ENCODE results near the gene BACH2. TPM values are rescaled to one million over a fixed set of nuclear protein-coding genes. Genes with fewer than 3 reads are reported as not detected.

BACH2 gene
- polyA plus RNA-seq, 1 of the 3 experiments (the other 2 are of a cell fraction) = 0.46 TPM

- TF ChIP-seq GABPA (IDR thresholded peaks at IDR 0.05; ENCODE audit: low read depth) (no peak), NFIC (IDR thresholded peaks at IDR 0.05; ENCODE audit: borderline replicate concordance) (no peak), MAX (IDR thresholded peaks at IDR 0.05; ENCODE audit: low read depth) (no peak), USF2 (IDR thresholded peaks at IDR 0.05; ENCODE audit: borderline replicate concordance, low read depth, low read length) (no peak), ELF1 (IDR thresholded peaks at IDR 0.05) (no peak), YY1 (IDR thresholded peaks at IDR 0.05; ENCODE audit: low read depth) (no peak), SMC3 (IDR thresholded peaks at IDR 0.05; ENCODE audit: low read depth, low read length) (no peak), TAF1 (IDR thresholded peaks at IDR 0.05; ENCODE audit: borderline replicate concordance, low read depth, low read length) (no peak)
Measured at GRCh38 chr6:90178384-90178855, 118.2 kb downstream of the BACH2 start (continued).

- H2AFZ ChIP-seq (ENCODE audit: low read depth) = no peak overlapping the region
- CTCF ChIA-PET = interaction anchor here (0.8 to 1.6 kb wide), 4 partner anchors 18 to 237 kb away, joined by 3 to 4 read pairs (median 3); no protein-coding TSS in a partner anchor
- no peak overlapping the region for H3K4me3 ChIP-seq (ENCODE audit: low read depth in 2 of 2, low read length in 1 of 2)
- H3K9me2 ChIP-seq = no peaks in the 10 kb centered on the region
- H3K9ac ChIP-seq = no peak overlapping the region
- peaks cover 0 to 6% of the 10 kb centered on the region in 2 experiments; a peak in 1 of 4 replicates for H3K4me1 ChIP-seq (ENCODE audit: control insufficient read depth in 1 of 2, insufficient read depth in 2 of 2, low read depth in 1 of 2, low read length in 1 of 2)
- no peaks in the 10 kb centered on the region for H3K9me3 ChIP-seq
- no peaks in the 10 kb centered on the region for H3F3A ChIP-seq (replicated peaks; ENCODE audit: insufficient read depth)
- no peaks in the 10 kb centered on the region for H4K20me1 ChIP-seq (ENCODE audit: insufficient read depth)
- no peak overlapping the region for H3K27ac ChIP-seq (ENCODE audit: low read depth in 2 of 2, low read length in 1 of 2)
- DNase-seq = no peak
- POLR2A ChIA-PET = no interaction called here
- no peaks in the 10 kb centered on the region for H3K79me2 ChIP-seq (ENCODE audit: insufficient read depth)
- TF ChIP-seq RAD21 (IDR thresholded peaks at IDR 0.05; ENCODE audit: low read length) = no peak
- H3K4me2 ChIP-seq = no peak overlapping the region
- no peaks in the 10 kb centered on the region for H3K27me3 ChIP-seq (ENCODE audit: insufficient read depth)
- H3K36me3 ChIP-seq (replicated peaks in 1 of 2; ENCODE audit: control insufficient read depth in 1 of 2, insufficient read depth in 2 of 2, low read length in 1 of 2) = no peaks in the 10 kb centered on the region
- WGBS (ENCODE audit: low lambda C conversion rate) = 87% methylated on average over 11 of the region's 11 CpGs
Measured at GRCh38 chr6:90177544-90178383, 118.9 kb downstream of the BACH2 start.

GRCh38 chr6:90175627-90176538, 120.8 kb downstream of the BACH2 start:
- H4K20me1 ChIP-seq (ENCODE audit: insufficient read depth) = no peaks in the 10 kb centered on the region
- H3K4me1 ChIP-seq (ENCODE audit: control insufficient read depth in 1 of 2, insufficient read depth in 2 of 2, low read depth in 1 of 2, low read length in 1 of 2) = peaks cover 0 to 6% of the 10 kb centered on the region in 2 experiments; a peak in 1 of 4 replicates
- no peak for DNase-seq
- H3K36me3 ChIP-seq (replicated peaks in 1 of 2; ENCODE audit: control insufficient read depth in 1 of 2, insufficient read depth in 2 of 2, low read length in 1 of 2) = no peaks in the 10 kb centered on the region
- H2AFZ ChIP-seq (ENCODE audit: low read depth) = no peak overlapping the region
- no peaks in the 10 kb centered on the region for H3K79me2 ChIP-seq (ENCODE audit: insufficient read depth)
- H3K27me3 ChIP-seq (ENCODE audit: insufficient read depth) = no peaks in the 10 kb centered on the region
- 86% methylated on average over 8 of the region's 8 CpGs for whole genome bisulfite sequencing (ENCODE audit: low lambda C conversion rate)
- POLR2A ChIA-PET = no interaction called here
- H3K4me2 ChIP-seq = no peak overlapping the region
- TF ChIP-seq TCF12 (IDR thresholded peaks at IDR 0.05) = no peak
- TF ChIP-seq NRF1 (IDR thresholded peaks at IDR 0.05; ENCODE audit: low read depth, low read length) = no peak
- TF ChIP-seq SMC3 (IDR thresholded peaks at IDR 0.05; ENCODE audit: low read depth, low read length) = no peak
- no peak for TF ChIP-seq GATA2 (CRISPR knock-in tag; IDR thresholded peaks at IDR 0.05)
- no peak for TF ChIP-seq POLR2AphosphoS5 (IDR thresholded peaks at IDR 0.05; ENCODE audit: low read depth, low read length)
- TF ChIP-seq CHD2 (IDR thresholded peaks at IDR 0.05; ENCODE audit: low read length, partially characterized antibody) = no peak
- TF ChIP-seq ELF1 (IDR thresholded peaks at IDR 0.05) = no peak
- TF ChIP-seq TEAD4 (IDR thresholded peaks at IDR 0.05; ENCODE audit: borderline replicate concordance, insufficient read depth) = no peak
- no peak for TF ChIP-seq SIN3A (IDR thresholded peaks at IDR 0.05; ENCODE audit: borderline replicate concordance, low read depth, low read length)
- TF ChIP-seq IRF3 (IDR thresholded peaks at IDR 0.05; ENCODE audit: low read depth, low read length) = no peak
- no peak for TF ChIP-seq GABPA (IDR thresholded peaks at IDR 0.05; ENCODE audit: low read depth)
- no peak for TF ChIP-seq FOXJ3 (CRISPR knock-in tag; IDR thresholded peaks at IDR 0.05)
- no peak for TF ChIP-seq MEF2A (IDR thresholded peaks at IDR 0.05; ENCODE audit: borderline replicate concordance, low read depth)
- no peak for TF ChIP-seq RFX5 (IDR thresholded peaks at IDR 0.05; ENCODE audit: low read length)
- no peak for TF ChIP-seq FOSL2 (IDR thresholded peaks at IDR 0.05; ENCODE audit: borderline replicate concordance, low read depth)
- H3K9me2 ChIP-seq = no peaks in the 10 kb centered on the region
- no peak overlapping the region; a peak in 1 of 4 replicates for H3K27ac ChIP-seq (ENCODE audit: low read depth in 2 of 2, low read length in 1 of 2)
- no peak overlapping the region for H3K9ac ChIP-seq
- CTCF ChIA-PET = no interaction called here
- no peak overlapping the region for H3K4me3 ChIP-seq (ENCODE audit: low read depth in 2 of 2, low read length in 1 of 2)
- no peaks in the 10 kb centered on the region for H3K9me3 ChIP-seq
- H3F3A ChIP-seq (replicated peaks; ENCODE audit: insufficient read depth) = no peaks in the 10 kb centered on the region

All from SK-N-SH (cell line).